ENCODE data around the gene TRPM4. TPM values are rescaled to one million over a fixed set of nuclear protein-coding genes. Genes with fewer than 3 reads are reported as not detected.

TRPM4 gene
- total and polyA plus RNA-seq, 10 of the 15 experiments (the other 5 are each of a cell fraction or from before 2014, with no cell fraction given), result 0.10 to 0.64 (median 0.15) TPM; not detected in 7

DNA sequence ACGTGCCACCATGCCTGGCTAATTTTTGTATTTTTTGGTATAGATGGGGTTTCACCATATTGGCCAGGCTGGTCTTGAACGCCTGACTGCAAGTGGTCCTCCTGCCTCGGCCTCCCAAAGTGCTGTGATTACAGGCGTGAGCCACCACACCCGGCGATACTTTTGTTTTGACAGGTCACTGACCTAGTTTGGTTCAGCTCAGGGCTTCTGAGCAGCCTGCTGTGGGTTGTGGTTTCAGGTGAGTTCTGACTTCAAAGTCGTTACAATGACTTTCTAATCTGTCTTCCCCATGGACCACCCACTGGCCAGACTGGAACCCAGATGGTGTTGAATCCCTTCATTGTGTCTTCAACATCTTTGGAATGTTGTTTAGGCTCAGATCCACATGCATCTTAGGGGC is 73.8 kb downstream of the TRPM4 start (continued):
- TF ChIP-seq CEBPB (IDR thresholded peaks at IDR 0.05; ENCODE audit: borderline replicate concordance in 1 of 2, low read depth in 2 of 2, low read length in 2 of 2), result no peak
- TF ChIP-seq, protein P1, sequence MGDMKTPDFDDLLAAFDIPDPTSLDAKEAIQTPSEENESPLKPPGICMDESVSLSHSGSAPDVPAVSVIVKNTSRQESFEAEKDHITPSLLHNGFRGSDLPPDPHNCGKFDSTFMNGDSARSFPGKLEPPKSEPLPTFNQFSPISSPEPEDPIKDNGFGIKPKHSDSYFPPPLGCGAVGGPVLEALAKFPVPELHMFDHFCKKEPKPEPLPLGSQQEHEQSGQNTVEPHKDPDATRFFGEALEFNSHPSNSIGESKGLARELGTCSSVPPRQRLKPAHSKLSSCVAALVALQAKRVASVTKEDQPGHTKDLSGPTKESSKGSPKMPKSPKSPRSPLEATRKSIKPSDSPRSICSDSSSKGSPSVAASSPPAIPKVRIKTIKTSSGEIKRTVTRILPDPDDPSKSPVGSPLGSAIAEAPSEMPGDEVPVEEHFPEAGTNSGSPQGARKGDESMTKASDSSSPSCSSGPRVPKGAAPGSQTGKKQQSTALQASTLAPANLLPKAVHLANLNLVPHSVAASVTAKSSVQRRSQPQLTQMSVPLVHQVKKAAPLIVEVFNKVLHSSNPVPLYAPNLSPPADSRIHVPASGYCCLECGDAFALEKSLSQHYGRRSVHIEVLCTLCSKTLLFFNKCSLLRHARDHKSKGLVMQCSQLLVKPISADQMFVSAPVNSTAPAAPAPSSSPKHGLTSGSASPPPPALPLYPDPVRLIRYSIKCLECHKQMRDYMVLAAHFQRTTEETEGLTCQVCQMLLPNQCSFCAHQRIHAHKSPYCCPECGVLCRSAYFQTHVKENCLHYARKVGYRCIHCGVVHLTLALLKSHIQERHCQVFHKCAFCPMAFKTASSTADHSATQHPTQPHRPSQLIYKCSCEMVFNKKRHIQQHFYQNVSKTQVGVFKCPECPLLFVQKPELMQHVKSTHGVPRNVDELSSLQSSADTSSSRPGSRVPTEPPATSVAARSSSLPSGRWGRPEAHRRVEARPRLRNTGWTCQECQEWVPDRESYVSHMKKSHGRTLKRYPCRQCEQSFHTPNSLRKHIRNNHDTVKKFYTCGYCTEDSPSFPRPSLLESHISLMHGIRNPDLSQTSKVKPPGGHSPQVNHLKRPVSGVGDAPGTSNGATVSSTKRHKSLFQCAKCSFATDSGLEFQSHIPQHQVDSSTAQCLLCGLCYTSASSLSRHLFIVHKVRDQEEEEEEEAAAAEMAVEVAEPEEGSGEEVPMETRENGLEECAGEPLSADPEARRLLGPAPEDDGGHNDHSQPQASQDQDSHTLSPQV (IDR thresholded peaks at IDR 0.05), result no peak
- TF ChIP-seq TARDBP (IDR thresholded peaks at IDR 0.05; ENCODE audit: borderline replicate concordance), result no peak
- TF ChIP-seq RELA (IDR thresholded peaks at IDR 0.05; ENCODE audit: borderline replicate concordance, partially characterized antibody), result no peak
- no peak for TF ChIP-seq NFXL1 (IDR thresholded peaks at IDR 0.05; ENCODE audit: borderline replicate concordance)
- no peak for TF ChIP-seq SIN3A (IDR thresholded peaks at IDR 0.05; ENCODE audit: low read depth, low read length)
- no peak for TF ChIP-seq POLR2AphosphoS5 (IDR thresholded peaks at IDR 0.05; ENCODE audit: low read length)
- no peak for TF ChIP-seq FOS (IDR thresholded peaks at IDR 0.05; ENCODE audit: borderline replicate concordance, extremely low read depth, insufficient read length)
- no peak for TF ChIP-seq ZBED1 (IDR thresholded peaks at IDR 0.05; ENCODE audit: borderline replicate concordance)
- TF ChIP-seq, protein P2, sequence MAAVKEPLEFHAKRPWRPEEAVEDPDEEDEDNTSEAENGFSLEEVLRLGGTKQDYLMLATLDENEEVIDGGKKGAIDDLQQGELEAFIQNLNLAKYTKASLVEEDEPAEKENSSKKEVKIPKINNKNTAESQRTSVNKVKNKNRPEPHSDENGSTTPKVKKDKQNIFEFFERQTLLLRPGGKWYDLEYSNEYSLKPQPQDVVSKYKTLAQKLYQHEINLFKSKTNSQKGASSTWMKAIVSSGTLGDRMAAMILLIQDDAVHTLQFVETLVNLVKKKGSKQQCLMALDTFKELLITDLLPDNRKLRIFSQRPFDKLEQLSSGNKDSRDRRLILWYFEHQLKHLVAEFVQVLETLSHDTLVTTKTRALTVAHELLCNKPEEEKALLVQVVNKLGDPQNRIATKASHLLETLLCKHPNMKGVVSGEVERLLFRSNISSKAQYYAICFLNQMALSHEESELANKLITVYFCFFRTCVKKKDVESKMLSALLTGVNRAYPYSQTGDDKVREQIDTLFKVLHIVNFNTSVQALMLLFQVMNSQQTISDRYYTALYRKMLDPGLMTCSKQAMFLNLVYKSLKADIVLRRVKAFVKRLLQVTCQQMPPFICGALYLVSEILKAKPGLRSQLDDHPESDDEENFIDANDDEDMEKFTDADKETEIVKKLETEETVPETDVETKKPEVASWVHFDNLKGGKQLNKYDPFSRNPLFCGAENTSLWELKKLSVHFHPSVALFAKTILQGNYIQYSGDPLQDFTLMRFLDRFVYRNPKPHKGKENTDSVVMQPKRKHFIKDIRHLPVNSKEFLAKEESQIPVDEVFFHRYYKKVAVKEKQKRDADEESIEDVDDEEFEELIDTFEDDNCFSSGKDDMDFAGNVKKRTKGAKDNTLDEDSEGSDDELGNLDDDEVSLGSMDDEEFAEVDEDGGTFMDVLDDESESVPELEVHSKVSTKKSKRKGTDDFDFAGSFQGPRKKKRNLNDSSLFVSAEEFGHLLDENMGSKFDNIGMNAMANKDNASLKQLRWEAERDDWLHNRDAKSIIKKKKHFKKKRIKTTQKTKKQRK (IDR thresholded peaks at IDR 0.05; ENCODE audit: low read depth, low read length), result no peak
- no peak for TF ChIP-seq SREBF2 (IDR thresholded peaks at IDR 0.05; ENCODE audit: low read length)
- peak; percentile 69 for TF ChIP-seq NR2F1 (conservative IDR thresholded peaks at IDR 0.05)
- no peak for TF ChIP-seq HDGF (IDR thresholded peaks at IDR 0.05)
- TF ChIP-seq, protein P3, sequence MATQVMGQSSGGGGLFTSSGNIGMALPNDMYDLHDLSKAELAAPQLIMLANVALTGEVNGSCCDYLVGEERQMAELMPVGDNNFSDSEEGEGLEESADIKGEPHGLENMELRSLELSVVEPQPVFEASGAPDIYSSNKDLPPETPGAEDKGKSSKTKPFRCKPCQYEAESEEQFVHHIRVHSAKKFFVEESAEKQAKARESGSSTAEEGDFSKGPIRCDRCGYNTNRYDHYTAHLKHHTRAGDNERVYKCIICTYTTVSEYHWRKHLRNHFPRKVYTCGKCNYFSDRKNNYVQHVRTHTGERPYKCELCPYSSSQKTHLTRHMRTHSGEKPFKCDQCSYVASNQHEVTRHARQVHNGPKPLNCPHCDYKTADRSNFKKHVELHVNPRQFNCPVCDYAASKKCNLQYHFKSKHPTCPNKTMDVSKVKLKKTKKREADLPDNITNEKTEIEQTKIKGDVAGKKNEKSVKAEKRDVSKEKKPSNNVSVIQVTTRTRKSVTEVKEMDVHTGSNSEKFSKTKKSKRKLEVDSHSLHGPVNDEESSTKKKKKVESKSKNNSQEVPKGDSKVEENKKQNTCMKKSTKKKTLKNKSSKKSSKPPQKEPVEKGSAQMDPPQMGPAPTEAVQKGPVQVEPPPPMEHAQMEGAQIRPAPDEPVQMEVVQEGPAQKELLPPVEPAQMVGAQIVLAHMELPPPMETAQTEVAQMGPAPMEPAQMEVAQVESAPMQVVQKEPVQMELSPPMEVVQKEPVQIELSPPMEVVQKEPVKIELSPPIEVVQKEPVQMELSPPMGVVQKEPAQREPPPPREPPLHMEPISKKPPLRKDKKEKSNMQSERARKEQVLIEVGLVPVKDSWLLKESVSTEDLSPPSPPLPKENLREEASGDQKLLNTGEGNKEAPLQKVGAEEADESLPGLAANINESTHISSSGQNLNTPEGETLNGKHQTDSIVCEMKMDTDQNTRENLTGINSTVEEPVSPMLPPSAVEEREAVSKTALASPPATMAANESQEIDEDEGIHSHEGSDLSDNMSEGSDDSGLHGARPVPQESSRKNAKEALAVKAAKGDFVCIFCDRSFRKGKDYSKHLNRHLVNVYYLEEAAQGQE (IDR thresholded peaks at IDR 0.05; ENCODE audit: low read depth, low read length), result no peak
- TF ChIP-seq, protein P4, sequence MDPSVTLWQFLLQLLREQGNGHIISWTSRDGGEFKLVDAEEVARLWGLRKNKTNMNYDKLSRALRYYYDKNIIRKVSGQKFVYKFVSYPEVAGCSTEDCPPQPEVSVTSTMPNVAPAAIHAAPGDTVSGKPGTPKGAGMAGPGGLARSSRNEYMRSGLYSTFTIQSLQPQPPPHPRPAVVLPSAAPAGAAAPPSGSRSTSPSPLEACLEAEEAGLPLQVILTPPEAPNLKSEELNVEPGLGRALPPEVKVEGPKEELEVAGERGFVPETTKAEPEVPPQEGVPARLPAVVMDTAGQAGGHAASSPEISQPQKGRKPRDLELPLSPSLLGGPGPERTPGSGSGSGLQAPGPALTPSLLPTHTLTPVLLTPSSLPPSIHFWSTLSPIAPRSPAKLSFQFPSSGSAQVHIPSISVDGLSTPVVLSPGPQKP (IDR thresholded peaks at IDR 0.05; ENCODE audit: low read depth, low read length), result no peak
- no peak for TF ChIP-seq KAT2A (conservative IDR thresholded peaks at IDR 0.05; ENCODE audit: control insufficient read depth, low read depth, low read length)
- no peak for TF ChIP-seq POU2F2 (IDR thresholded peaks at IDR 0.05; ENCODE audit: borderline replicate concordance, low read depth, low read length)
